K562 (cell line): ENCODE data around the gene DACT3. TPM values are rescaled to one million over a fixed set of nuclear protein-coding genes. Genes with fewer than 3 reads are reported as not detected.
A peak's percentile ranks its signal among the peaks of the same experiment; 100 is the strongest.

Source experiments
- ARID1B ChIP-seq: fragments of 450-650 bp; IDR thresholded peaks from 2 replicates; pipeline ENCODE4 v1.6.1; 2016; ENCODE audit warnings: antibody characterized with exemption, mild to moderate bottlenecking, inconsistent platforms
- ASH1L ChIP-seq: fragments of 450-650 bp; IDR thresholded peaks from 2 replicates; pipeline ENCODE4 v1.6.1; 2018; ENCODE audit warnings: borderline replicate concordance, mild to moderate bottlenecking, low read depth; ENCODE audit not compliant: partially characterized antibody
- BCOR ChIP-seq: fragments of 450-650 bp; IDR thresholded peaks from 2 replicates; pipeline ENCODE4 v1.6.1; 2016
- CCAR2 ChIP-seq: fragments of 200-400 bp; formaldehyde crosslinking; IDR thresholded peaks from 2 replicates; pipeline ENCODE4 v1.6.1; 2017; ENCODE audit warnings: mild to moderate bottlenecking, low read depth, low read length
- E4F1 ChIP-seq: fragments of 250-450 bp; sonication (Bioruptor Pico); IDR thresholded peaks from 2 replicates; pipeline ENCODE4 v1.5.0; 2021; ENCODE audit warnings: mild to moderate bottlenecking, borderline replicate concordance
- GATA2 ChIP-seq: sonication (generic); formaldehyde crosslinking; IDR thresholded peaks from 2 replicates; pipeline ENCODE4 v1.4.0; 2020; ENCODE audit warnings: mild to moderate bottlenecking, missing genetic modification reagents
- GTF3C2 ChIP-seq: IDR thresholded peaks from 3 replicates; pipeline ENCODE4 v1.6.1; 2011; ENCODE audit warnings: borderline replicate concordance, mild to moderate bottlenecking, moderate library complexity; ENCODE audit not compliant: insufficient read length; ENCODE audit errors: extremely low read depth
- HNRNPK ChIP-seq: fragments of 200-400 bp; formaldehyde crosslinking; IDR thresholded peaks from one replicate; pipeline ENCODE4 v1.6.1; 2018; ENCODE audit warnings: mild to moderate bottlenecking, low read depth, low read length; ENCODE audit not compliant: poor library complexity, severe bottlenecking
- MXI1 ChIP-seq: IDR thresholded peaks from 2 replicates; pipeline ENCODE4 v1.6.1; 2011; ENCODE audit warnings: low read depth, mild to moderate bottlenecking, improper control_type of control experiment, low read length
- NR1H2 ChIP-seq: sonication (generic); formaldehyde crosslinking; IDR thresholded peaks from 2 replicates; pipeline ENCODE4 v1.4.0; 2020; ENCODE audit warnings: mild to moderate bottlenecking, missing genetic modification reagents
- NR2F6 ChIP-seq: fragments of 450-650 bp; formaldehyde crosslinking; IDR thresholded peaks from 2 replicates; pipeline ENCODE4 v1.4.0; 2020; ENCODE audit warnings: mild to moderate bottlenecking
- NUFIP1 ChIP-seq: fragments of 450-650 bp; IDR thresholded peaks from 2 replicates; pipeline ENCODE4 v1.6.1; 2018; ENCODE audit not compliant: partially characterized antibody
- PCBP1 ChIP-seq: fragments of 200-400 bp; formaldehyde crosslinking; IDR thresholded peaks from 2 replicates; pipeline ENCODE4 v1.6.1; 2018; ENCODE audit warnings: mild to moderate bottlenecking, low read depth, low read length; ENCODE audit not compliant: poor library complexity, severe bottlenecking
- POU5F1 ChIP-seq: fragments of 150-350 bp; IDR thresholded peaks from 2 replicates; pipeline ENCODE4 v1.6.1; 2014; ENCODE audit warnings: borderline replicate concordance, low read length, low read depth, mild to moderate bottlenecking; ENCODE audit not compliant: partially characterized antibody
- RBBP5 ChIP-seq: fragments of 200-600 bp; sonication (generic); IDR thresholded peaks from 2 replicates; pipeline ENCODE4 v1.6.1; 2012; ENCODE audit warnings: borderline replicate concordance, mild to moderate bottlenecking, low read length, control low read depth, inconsistent platforms; ENCODE audit not compliant: insufficient read depth, poor library complexity, severe bottlenecking
- SIX5 ChIP-seq, 2 experiments: IDR thresholded peaks; 2 replicates each; pipeline ENCODE4 v1.6.1; 2011; ENCODE audit warnings: low read length in 2 of 2, borderline replicate concordance in 1 of 2, low read depth in 1 of 2, mild to moderate bottlenecking in 1 of 2, moderate library complexity in 1 of 2; ENCODE audit not compliant: insufficient read depth in 1 of 2
- SMARCB1 ChIP-seq: IDR thresholded peaks from 2 replicates; pipeline ENCODE4 v1.6.1; 2011; ENCODE audit warnings: improper control_type of control experiment, low read depth; ENCODE audit not compliant: insufficient read length
- SPI1 ChIP-seq: IDR thresholded peaks from 2 replicates; pipeline ENCODE4 v1.6.1; 2011; ENCODE audit warnings: low read depth, low read length, control low read depth, borderline replicate concordance
- ZNF224 ChIP-seq: sonication (generic); formaldehyde crosslinking; IDR thresholded peaks from 2 replicates; pipeline ENCODE4 v1.8.0; 2022; ENCODE audit warnings: mild to moderate bottlenecking, missing genetic modification reagents
- polyA plus RNA-seq, 8 experiments: library from polyadenylated mRNA; depleted of rRNA in 4 of 8; stranded (reverse) in 5 of 8; unstranded in 3 of 8; fragments of >200 nt; fragmentation: Nextera tagmentation in 2 of 8; fragmentation: Illumina TruSeq in 1 of 8; extraction: Ambion mirVana in 2 of 8; extraction: Trizol in 1 of 8; gene quantifications; 2 replicates each; pipeline versions ENCODE4 v1.2.1 to v1.2.3, GENCODE V29; 2011 to 2014; ENCODE audit warnings: inconsistent platforms in 1 of 8, missing spikeins in 1 of 8
- total RNA-seq, 7 experiments: library from RNA; depleted of rRNA in 6 of 7; stranded (reverse); fragments of >200 nt in 6 of 7; fragmentation: Illumina TruSeq in 2 of 7; extraction: Trizol in 2 of 7; gene quantifications; 2 replicates each; pipeline versions ENCODE4 v1.2.1 to v1.2.3, GENCODE V29; 2011 to 2021; ENCODE audit warnings: low replicate concordance in 1 of 7

The DACT3 gene
- total and polyA plus RNA-seq, 9 of the 15 experiments (the other 6 are each of a cell fraction or from before 2014, with no cell fraction given), result 0.67 to 6.5 (median 3.5) TPM

- TF ChIP-seq SIX5 (IDR thresholded peaks at IDR 0.05; ENCODE audit: borderline replicate concordance in 1 of 2, insufficient read depth in 1 of 2, low read depth in 1 of 2, low read length in 2 of 2) (peak in 1 of 2 experiments; percentile 22; a peak in 1 of 4 replicates), ZNF224 (CRISPR knock-in tag) (no peak), ARID1B (no peak; the same call in none of the 2 replicates), GTF3C2 (no peak), NR2F6 (CRISPR knock-in tag) (no peak), HNRNPK (no peak), POU5F1 (peak; percentile 27), CCAR2 (no peak), NR1H2 (CRISPR knock-in tag) (peak; percentile 48; the same call in 1 of the 2 replicates), ASH1L (peak; percentile 97), RBBP5 (peak; percentile 31), GATA2 (CRISPR knock-in tag) (no peak), E4F1 (CRISPR knock-in tag) (no peak; the same call in 1 of the 2 replicates), SPI1 (no peak), MXI1 (no peak), NUFIP1 (peak; percentile 87), SMARCB1 (no peak), PCBP1 (peak; percentile 100), BCOR (peak; percentile 98)
These were observed 60.3 kb downstream of the DACT3 start (continued) for GRCh38 chr19:46600384-46601317.
